ENCODE measurements around the gene PSMB7. TPM values are rescaled to one million over a fixed set of nuclear protein-coding genes. Genes with fewer than 3 reads are reported as not detected.

Gene PSMB7
- total RNA-seq, 1 donor, result 83.0 TPM

- no peak overlapping the region for H3K4me3 ChIP-seq (ENCODE audit: low read length)
- H3K4me1 ChIP-seq (ENCODE audit: insufficient read depth, low read length), result peaks cover 34% of the 10 kb centered on the region
- H3K27me3 ChIP-seq (ENCODE audit: insufficient read depth, low read length), result no peaks in the 10 kb centered on the region
- H3K9me3 ChIP-seq (ENCODE audit: low read depth, low read length), result no peaks in the 10 kb centered on the region
These were observed 46.5 kb downstream of the PSMB7 start for GRCh38 chr9:124368692-124369091.

GRCh38 chr9:124366476-124367220 is 48.6 kb downstream of the PSMB7 start:
- Histone ChIP-seq H3K4me1 (ENCODE audit: insufficient read depth, low read length) (peaks cover 33% of the 10 kb centered on the region), H3K4me3 (ENCODE audit: low read length) (no peak overlapping the region), H3K27me3 (ENCODE audit: insufficient read depth, low read length) (no peaks in the 10 kb centered on the region), H3K9me3 (ENCODE audit: low read depth, low read length) (no peaks in the 10 kb centered on the region)

- H3K4me3 ChIP-seq (ENCODE audit: low read length), result no peak overlapping the region
- H3K27me3 ChIP-seq (ENCODE audit: insufficient read depth, low read length), result no peaks in the 10 kb centered on the region
- peaks cover 21% of the 10 kb centered on the region for H3K4me1 ChIP-seq (ENCODE audit: insufficient read depth, low read length)
- H3K9me3 ChIP-seq (ENCODE audit: low read depth, low read length), result no peaks in the 10 kb centered on the region
These were observed 50.2 kb downstream of the PSMB7 start for GRCh38 chr9:124365036-124365435.

- H3K4me3 ChIP-seq (ENCODE audit: low read length), result no peak overlapping the region
- H3K27me3 ChIP-seq (ENCODE audit: insufficient read depth, low read length), result no peaks in the 10 kb centered on the region
- no peaks in the 10 kb centered on the region for H3K9me3 ChIP-seq (ENCODE audit: low read depth, low read length)
- H3K4me1 ChIP-seq (ENCODE audit: insufficient read depth, low read length), result peaks cover 13% of the 10 kb centered on the region
These were observed 51.1 kb downstream of the PSMB7 start for GRCh38 chr9:124364141-124364540.

GRCh38 chr9:124363326-124364096 is 51.7 kb downstream of the PSMB7 start:
- Histone ChIP-seq H3K4me1 (ENCODE audit: insufficient read depth, low read length) (peaks cover 12% of the 10 kb centered on the region), H3K9me3 (ENCODE audit: low read depth, low read length) (no peaks in the 10 kb centered on the region), H3K27me3 (ENCODE audit: insufficient read depth, low read length) (no peaks in the 10 kb centered on the region), H3K4me3 (ENCODE audit: low read length) (no peak overlapping the region)

GRCh38 chr9:124361128-124361527 is 54.1 kb downstream of the PSMB7 start:
- Histone ChIP-seq H3K27me3 (ENCODE audit: insufficient read depth, low read length) (no peaks in the 10 kb centered on the region), H3K4me3 (ENCODE audit: low read length) (no peak overlapping the region), H3K9me3 (ENCODE audit: low read depth, low read length) (no peaks in the 10 kb centered on the region), H3K4me1 (ENCODE audit: insufficient read depth, low read length) (peaks cover 3% of the 10 kb centered on the region)

- Histone ChIP-seq H3K9me3 (ENCODE audit: low read depth, low read length) (no peaks in the 10 kb centered on the region), H3K4me1 (ENCODE audit: insufficient read depth, low read length) (peaks cover 3% of the 10 kb centered on the region), H3K4me3 (ENCODE audit: low read length) (no peak overlapping the region), H3K27me3 (ENCODE audit: insufficient read depth, low read length) (no peaks in the 10 kb centered on the region)
These were observed 55.2 kb downstream of the PSMB7 start for GRCh38 chr9:124359855-124360678.

GRCh38 chr9:124359426-124359825 is 55.8 kb downstream of the PSMB7 start:
- Histone ChIP-seq H3K4me3 (ENCODE audit: low read length) (no peak overlapping the region), H3K27me3 (ENCODE audit: insufficient read depth, low read length) (no peaks in the 10 kb centered on the region), H3K9me3 (ENCODE audit: low read depth, low read length) (no peaks in the 10 kb centered on the region), H3K4me1 (ENCODE audit: insufficient read depth, low read length) (peaks cover 3% of the 10 kb centered on the region)

GRCh38 chr9:124358631-124359030 is 56.6 kb downstream of the PSMB7 start:
- H3K4me1 ChIP-seq (ENCODE audit: insufficient read depth, low read length), result peaks cover 3% of the 10 kb centered on the region

GRCh38 chr9:124357721-124358361 is 57.4 kb downstream of the PSMB7 start:
- Histone ChIP-seq H3K9me3 (ENCODE audit: low read depth, low read length) (no peaks in the 10 kb centered on the region), H3K4me1 (ENCODE audit: insufficient read depth, low read length) (peaks cover 3% of the 10 kb centered on the region), H3K4me3 (ENCODE audit: low read length) (no peak overlapping the region), H3K27me3 (ENCODE audit: insufficient read depth, low read length) (no peaks in the 10 kb centered on the region)

More at GRCh38 chr9:124358631-124359030, 56.6 kb downstream of the PSMB7 start:
- Histone ChIP-seq H3K4me3 (ENCODE audit: low read length) (no peak overlapping the region), H3K27me3 (ENCODE audit: insufficient read depth, low read length) (no peaks in the 10 kb centered on the region), H3K9me3 (ENCODE audit: low read depth, low read length) (no peaks in the 10 kb centered on the region)

GRCh38 chr9:124356745-124357390 is 58.4 kb downstream of the PSMB7 start:
- H3K9me3 ChIP-seq (ENCODE audit: low read depth, low read length), result no peaks in the 10 kb centered on the region
- H3K4me1 ChIP-seq (ENCODE audit: insufficient read depth, low read length), result peaks cover 3% of the 10 kb centered on the region
- H3K27me3 ChIP-seq (ENCODE audit: insufficient read depth, low read length), result no peaks in the 10 kb centered on the region
- no peak overlapping the region for H3K4me3 ChIP-seq (ENCODE audit: low read length)

- Histone ChIP-seq H3K27me3 (ENCODE audit: insufficient read depth, low read length) (no peaks in the 10 kb centered on the region), H3K9me3 (ENCODE audit: low read depth, low read length) (no peaks in the 10 kb centered on the region), H3K4me3 (ENCODE audit: low read length) (no peak overlapping the region), H3K4me1 (ENCODE audit: insufficient read depth, low read length) (peaks cover 3% of the 10 kb centered on the region)
These were observed 59.1 kb downstream of the PSMB7 start for GRCh38 chr9:124355941-124356744.

GRCh38 chr9:124355039-124355940 is 60.0 kb downstream of the PSMB7 start:
- H3K4me1 ChIP-seq (ENCODE audit: insufficient read depth, low read length), result peaks cover 3% of the 10 kb centered on the region
- no peaks in the 10 kb centered on the region for H3K27me3 ChIP-seq (ENCODE audit: insufficient read depth, low read length)
- no peak overlapping the region for H3K4me3 ChIP-seq (ENCODE audit: low read length)
- no peaks in the 10 kb centered on the region for H3K9me3 ChIP-seq (ENCODE audit: low read depth, low read length)

Data from mononuclear cell (primary cell).